Thyroid gland (tissue), 4 donors: ENCODE data around the gene UBE3A. TPM values are rescaled to one million over a fixed set of nuclear protein-coding genes. Genes with fewer than 3 reads are reported as not detected.

ENCODE experiments used
- DNase-seq, 2 donors: peaks; one replicate each; pipeline ENCODE4 v3.0.0-alpha.2; 2019
- H3K27ac ChIP-seq, 3 donors: fragments of 200-600 bp; sonication (generic); 1 replicate in 2 of 3; 2 replicates in 1 of 3; pipeline ENCODE4 v1.5.1; 2016 to 2019; ENCODE audit warnings: mild to moderate bottlenecking in 1 of 3, moderate library complexity in 1 of 3
- H3K27me3 ChIP-seq: fragments of 200-600 bp; sonication (generic); one replicate; pipeline ENCODE4 v1.5.1; 2019
- H3K36me3 ChIP-seq, 2 donors: fragments of 200-600 bp; sonication (generic); one replicate each; pipeline ENCODE4 v1.5.1; 2016 to 2019
- H3K4me1 ChIP-seq, 2 donors: fragments of 200-600 bp; sonication (generic); one replicate each; pipeline ENCODE4 v1.5.1; 2017 to 2019
- H3K4me3 ChIP-seq, 3 donors: fragments of 200-600 bp; sonication (generic); replicated peaks in 1 of 3; 1 replicate in 2 of 3; 2 replicates in 1 of 3; pipeline ENCODE4 v1.5.1; 2016; ENCODE audit warnings: mild to moderate bottlenecking in 1 of 3
- H3K9me3 ChIP-seq: fragments of 200-600 bp; sonication (generic); one replicate; pipeline ENCODE4 v1.5.1; 2017
- CTCF ChIP-seq, 6 experiments: fragments of 200-600 bp in 3 of 6; fragments of 450-650 bp in 3 of 6; sonication (generic) in 3 of 6; IDR thresholded peaks; one replicate each; pipeline ENCODE4 v1.5.1; 2016 to 2019; ENCODE audit warnings: antibody characterized with exemption in 6 of 6, mild to moderate bottlenecking in 2 of 6, inconsistent platforms in 1 of 6, moderate library complexity in 1 of 6
- POLR2A ChIP-seq, 2 donors: fragments of 450-650 bp; IDR thresholded peaks; one replicate each; pipeline ENCODE4 v1.6.1; 2017; ENCODE audit warnings: antibody characterized with exemption in 2 of 2, mild to moderate bottlenecking in 2 of 2, moderate library complexity in 1 of 2
- WGBS, 2 donors: methylation state at CpG; one replicate each; pipeline ENCODE4 v1.1.5; 2017; 5-methylcytosine and 5-hydroxymethylcytosine counted together
- intact Hi-C: fragments of 100-400 bp; cut with DNase I; formaldehyde crosslinking; loops from one replicate; pipeline ENCODE4 v1.15.1; 2023
- total RNA-seq, 4 donors: library from RNA; depleted of rRNA; stranded (reverse); fragments of >200 nt; gene quantifications; one replicate each; pipeline ENCODE4 v1.2.3, GENCODE V29; 2016

Gene UBE3A
- total RNA-seq, 4 donors from 2014 or later: 88.6 to 140 (median 106) TPM

DNA sequence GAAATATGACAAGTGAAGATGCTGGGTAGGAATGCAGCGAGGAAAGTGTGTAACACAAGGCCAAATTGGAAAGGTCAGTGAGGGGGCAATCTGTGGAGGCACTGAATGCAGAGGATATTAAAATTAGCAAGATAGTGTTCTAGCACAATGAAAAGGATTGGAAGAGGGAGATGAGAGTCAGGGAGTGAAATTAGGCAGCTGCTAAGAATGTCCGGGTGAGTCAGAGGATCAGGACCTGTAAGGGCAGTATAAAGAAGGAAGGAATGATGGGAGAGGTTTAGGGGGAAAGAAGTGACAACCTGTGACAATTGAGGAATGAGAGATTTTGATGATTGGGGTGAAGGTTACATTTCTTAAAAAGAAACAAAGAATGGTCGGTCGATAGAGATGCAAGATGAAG lies 103.5 kb downstream of the UBE3A start:
- H3K27me3 ChIP-seq: no peaks in the 10 kb centered on the region
- no peak overlapping the region for H3K4me3 ChIP-seq
- intact Hi-C loops: no loop called here
- no peak for DNase-seq
- TF ChIP-seq POLR2A (IDR thresholded peaks at IDR 0.05): no peak
- TF ChIP-seq CTCF (IDR thresholded peaks at IDR 0.05): no peak
- H3K27ac ChIP-seq: no peak overlapping the region
- H3K4me1 ChIP-seq: no peaks in the 10 kb centered on the region
- H3K9me3 ChIP-seq: no peaks in the 10 kb centered on the region
- peaks cover 11 to 15% of the 10 kb centered on the region in 2 donors for H3K36me3 ChIP-seq
- WGBS, 2 donors: 96 to 98% methylated on average over 4 of the region's 4 CpGs

DNA sequence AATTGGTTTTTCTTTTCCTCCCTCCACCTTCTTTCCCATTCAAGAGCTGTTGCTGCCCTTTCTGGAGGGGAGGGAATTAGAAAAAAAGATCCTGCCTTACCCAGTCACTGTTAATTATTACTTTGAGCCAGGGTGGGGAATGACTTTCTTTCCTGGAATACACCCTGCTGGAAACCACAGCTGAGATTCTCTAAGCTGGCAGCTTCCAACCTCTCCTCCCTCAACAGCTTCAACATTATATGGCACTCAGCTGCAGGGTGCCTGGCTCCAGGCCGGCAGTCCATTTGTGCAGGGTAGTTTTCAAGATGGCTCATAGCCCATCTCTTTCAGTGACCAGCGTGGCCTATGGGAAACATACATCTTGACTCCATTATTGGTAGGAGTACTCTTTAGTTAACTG lies 105.8 kb downstream of the UBE3A start:
- no peak for TF ChIP-seq CTCF (IDR thresholded peaks at IDR 0.05)
- TF ChIP-seq POLR2A (IDR thresholded peaks at IDR 0.05): no peak
- no peaks in the 10 kb centered on the region for H3K36me3 ChIP-seq
- H3K4me1 ChIP-seq: peaks cover 5 to 6% of the 10 kb centered on the region in 2 donors
- intact Hi-C loops: no loop called here
- no peak for DNase-seq
- H3K4me3 ChIP-seq: no peak overlapping the region
- WGBS, 2 donors: 93 to 94% methylated on average over 2 of the region's 2 CpGs
- H3K27ac ChIP-seq: no peak overlapping the region
- H3K27me3 ChIP-seq: no peaks in the 10 kb centered on the region
- no peaks in the 10 kb centered on the region for H3K9me3 ChIP-seq

- Histone ChIP-seq H3K4me3 (no peak overlapping the region), H3K27ac (no peak overlapping the region), H3K9me3 (no peaks in the 10 kb centered on the region), H3K27me3 (no peaks in the 10 kb centered on the region), H3K36me3 (no peaks in the 10 kb centered on the region), H3K4me1 (peaks cover 12 to 14% of the 10 kb centered on the region in 2 donors)
- intact Hi-C loops: no loop called here
- TF ChIP-seq POLR2A (IDR thresholded peaks at IDR 0.05) (no peak), CTCF (IDR thresholded peaks at IDR 0.05) (no peak)
- no peak for DNase-seq
- 96 to 99% methylated on average over 2 of the region's 2 CpGs for WGBS, 2 donors
These were observed 106.5 kb downstream of the UBE3A start for GRCh38 chr15:25332306-25332705.

DNA sequence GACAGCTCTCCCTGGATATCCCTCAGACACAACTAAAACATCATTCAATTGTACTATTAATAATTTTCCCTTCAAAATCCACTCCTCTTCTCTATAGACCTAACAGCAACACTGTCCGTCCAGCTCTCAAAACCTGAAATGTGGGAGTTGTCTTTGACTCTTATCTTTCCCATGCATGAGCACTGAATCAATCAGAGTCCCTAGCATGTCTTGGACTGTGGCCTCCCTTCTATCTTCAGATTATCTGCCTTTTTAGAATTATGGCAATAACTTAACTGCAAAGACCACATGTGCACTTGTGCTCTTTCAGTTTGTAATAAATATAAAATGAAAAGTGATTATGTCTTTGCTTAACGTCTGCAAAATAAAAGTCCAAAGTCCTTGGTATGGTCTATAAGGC lies 107.0 kb downstream of the UBE3A start:
- intact Hi-C loops: no loop called here
- no peak overlapping the region for H3K27ac ChIP-seq
- H3K27me3 ChIP-seq: no peaks in the 10 kb centered on the region
- H3K4me1 ChIP-seq: peaks cover 12 to 16% of the 10 kb centered on the region in 2 donors
- DNase-seq: no peak
- no peaks in the 10 kb centered on the region for H3K36me3 ChIP-seq
- no peaks in the 10 kb centered on the region for H3K9me3 ChIP-seq
- TF ChIP-seq CTCF (IDR thresholded peaks at IDR 0.05) (no peak), POLR2A (IDR thresholded peaks at IDR 0.05) (no peak)
- WGBS, 2 donors: 93% methylated on average over 2 of the region's 2 CpGs
- H3K4me3 ChIP-seq: no peak overlapping the region

DNA sequence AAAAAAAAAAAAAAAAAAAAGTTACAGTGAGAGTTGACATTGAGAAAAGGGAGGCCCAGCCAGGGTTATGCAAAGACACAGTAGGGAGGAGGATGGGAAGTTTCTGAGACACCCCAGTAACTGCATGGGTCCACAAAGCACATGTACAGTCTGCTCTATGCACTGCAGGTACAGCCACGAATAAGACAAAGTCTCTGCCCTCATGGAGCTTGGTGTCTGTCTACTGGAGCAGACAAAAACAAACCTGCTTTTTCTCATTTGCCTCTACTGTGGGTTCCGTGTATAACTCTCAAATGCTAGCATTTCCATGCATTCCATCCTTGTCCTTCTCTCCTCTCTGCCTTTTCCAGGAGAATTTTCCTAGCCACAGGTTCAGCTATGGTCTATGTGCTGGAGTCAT lies 107.4 kb downstream of the UBE3A start:
- H3K9me3 ChIP-seq: no peaks in the 10 kb centered on the region
- 97 to 100% methylated on average over 2 of the region's 2 CpGs for WGBS, 2 donors
- H3K36me3 ChIP-seq: no peaks in the 10 kb centered on the region
- no peak overlapping the region for H3K4me3 ChIP-seq
- H3K27me3 ChIP-seq: no peaks in the 10 kb centered on the region
- H3K27ac ChIP-seq: no peak overlapping the region
- TF ChIP-seq CTCF (IDR thresholded peaks at IDR 0.05) (no peak), POLR2A (IDR thresholded peaks at IDR 0.05) (no peak)
- intact Hi-C loops: no loop called here
- no peak for DNase-seq
- H3K4me1 ChIP-seq: peaks cover 12 to 16% of the 10 kb centered on the region in 2 donors
